Measurements from ENCODE around the gene IFT20.
A peak's percentile ranks its signal among the peaks of the same experiment; 100 is the strongest.
"Not testable (repeated sequence)": the region's sequence is repeated elsewhere in the genome, so short reads cannot be mapped to it uniquely, and the experiment has no call there.

The IFT20 gene

GRCh38 chr17:28363776-28364650 lies 28.7 kb upstream of the IFT20 start:
- DNase-seq: no peak

- DNase-seq: no peak
These were observed 27.9 kb upstream of the IFT20 start for GRCh38 chr17:28363186-28363585.

- no peak for DNase-seq
These were observed 22.6 kb upstream of the IFT20 start for GRCh38 chr17:28357901-28358197.

GRCh38 chr17:28357061-28357900 lies 22.0 kb upstream of the IFT20 start, which contains the start of gene POLDIP2:
TSS of gene POLDIP2 (minus strand) at chr17:28357527. CDS start at chr17:28357448, 79 bp downstream.
- peak; percentile 96 for DNase-seq

- DNase-seq: no peak
These were observed 15.0 kb upstream of the IFT20 start for GRCh38 chr17:28350271-28350670.

- no peak for DNase-seq
These were observed 13.7 kb upstream of the IFT20 start for GRCh38 chr17:28348979-28349378.

- DNase-seq: no peak
These were observed 12.1 kb upstream of the IFT20 start for GRCh38 chr17:28347261-28347891.

- no peak for DNase-seq
These were observed 11.5 kb upstream of the IFT20 start for GRCh38 chr17:28346746-28347246.

- DNase-seq: no peak
These were observed 10.9 kb upstream of the IFT20 start for GRCh38 chr17:28346199-28346580.

- no peak for DNase-seq
These were observed 10.3 kb upstream of the IFT20 start for GRCh38 chr17:28345419-28346198.

GRCh38 chr17:28344435-28344901 lies 9.2 kb upstream of the IFT20 start:
- no peak for DNase-seq

- DNase-seq: no peak
These were observed 8.7 kb upstream of the IFT20 start for GRCh38 chr17:28344011-28344410.

- no peak for DNase-seq
These were observed 8.2 kb upstream of the IFT20 start for GRCh38 chr17:28343491-28343932.

- DNase-seq: no peak
These were observed 7.0 kb upstream of the IFT20 start for GRCh38 chr17:28342313-28342712.

- DNase-seq: no peak
These were observed 6.2 kb upstream of the IFT20 start for GRCh38 chr17:28341516-28341915.

- no peak for DNase-seq
These were observed 5.1 kb upstream of the IFT20 start for GRCh38 chr17:28340374-28340773.

- no peak for DNase-seq
These were observed 4.2 kb upstream of the IFT20 start for GRCh38 chr17:28339431-28339830.

GRCh38 chr17:28338769-28339212 lies 3.5 kb upstream of the IFT20 start:
- DNase-seq: not testable (repeated sequence)

- DNase-seq: no peak
These were observed 2.9 kb upstream of the IFT20 start for GRCh38 chr17:28338056-28338768.

GRCh38 chr17:28335959-28336871 lies 943 bp upstream of the IFT20 start:
- no peak for DNase-seq
